ENCODE measurements around the gene KIF1B. TPM values are rescaled to one million over a fixed set of nuclear protein-coding genes. Genes with fewer than 3 reads are reported as not detected.

Gene KIF1B
- total and polyA plus RNA-seq, 10 of the 15 experiments (the other 5 are each of a cell fraction or from before 2014, with no cell fraction given): 2.1 to 16.5 (median 8.7) TPM

DNA sequence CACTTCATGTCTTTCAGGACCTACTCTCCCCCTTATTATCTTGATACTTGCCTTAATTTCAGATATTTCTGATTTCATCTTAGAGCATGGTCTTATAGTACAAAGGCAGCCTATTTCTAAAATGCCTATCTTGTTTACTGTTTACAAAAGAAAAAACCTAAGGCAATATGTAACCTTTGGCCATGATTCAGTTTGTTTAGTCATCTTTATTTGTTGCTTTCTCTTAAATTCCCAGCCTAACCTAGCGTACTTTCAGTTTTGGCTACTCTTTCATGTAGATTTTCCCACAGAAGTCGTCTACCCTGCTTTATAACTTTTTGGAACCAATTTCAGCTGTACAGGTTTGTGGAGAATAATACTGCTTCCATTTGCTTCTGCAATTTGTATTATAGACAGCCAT lies 81.8 kb downstream of the KIF1B start:
- SMC1A ChIA-PET (ENCODE audit: uncharacterized antibody, unreplicated experiment): no interaction called here
- Histone ChIP-seq H2AFZ (ENCODE audit: control insufficient read depth, low read depth, low read length) (no peak overlapping the region), H3K79me2 (ENCODE audit: control insufficient read depth, insufficient read depth, low read length) (no peaks in the 10 kb centered on the region), H3K4me3 (no peak overlapping the region), H3K9me3 (replicated peaks; ENCODE audit: control insufficient read depth, insufficient read depth, low read length) (no peaks in the 10 kb centered on the region), H3K27ac (ENCODE audit: control insufficient read depth, insufficient read depth) (no peak overlapping the region), H4K20me1 (ENCODE audit: control insufficient read depth, insufficient read depth) (no peaks in the 10 kb centered on the region), H3K36me3 (ENCODE audit: control insufficient read depth in 2 of 2, insufficient read depth in 2 of 2, low read length in 1 of 2) (no peaks in the 10 kb centered on the region), H3K4me1 (ENCODE audit: control insufficient read depth, insufficient read depth, low read length) (no peaks in the 10 kb centered on the region), H3K9ac (ENCODE audit: control insufficient read depth, insufficient read depth, low read length) (no peak overlapping the region), H3K4me2 (ENCODE audit: control insufficient read depth, insufficient read depth) (no peak overlapping the region), H3K27me3 (replicated peaks in 1 of 2; ENCODE audit: control insufficient read depth in 2 of 2, insufficient read depth in 2 of 2, low read length in 1 of 2) (no peaks in the 10 kb centered on the region)
- BruUV-seq (replicated peaks): no TSS peak
- FAIRE-seq: peak; percentile 27
- POLR2A ChIA-PET: no interaction called here
- WGBS (ENCODE audit: insufficient coverage, insufficient replicate concordance, low lambda C conversion rate, missing lambda C conversion rate): 88% methylated on average over 2 of the region's 2 CpGs
- TF ChIP-seq, protein P1, sequence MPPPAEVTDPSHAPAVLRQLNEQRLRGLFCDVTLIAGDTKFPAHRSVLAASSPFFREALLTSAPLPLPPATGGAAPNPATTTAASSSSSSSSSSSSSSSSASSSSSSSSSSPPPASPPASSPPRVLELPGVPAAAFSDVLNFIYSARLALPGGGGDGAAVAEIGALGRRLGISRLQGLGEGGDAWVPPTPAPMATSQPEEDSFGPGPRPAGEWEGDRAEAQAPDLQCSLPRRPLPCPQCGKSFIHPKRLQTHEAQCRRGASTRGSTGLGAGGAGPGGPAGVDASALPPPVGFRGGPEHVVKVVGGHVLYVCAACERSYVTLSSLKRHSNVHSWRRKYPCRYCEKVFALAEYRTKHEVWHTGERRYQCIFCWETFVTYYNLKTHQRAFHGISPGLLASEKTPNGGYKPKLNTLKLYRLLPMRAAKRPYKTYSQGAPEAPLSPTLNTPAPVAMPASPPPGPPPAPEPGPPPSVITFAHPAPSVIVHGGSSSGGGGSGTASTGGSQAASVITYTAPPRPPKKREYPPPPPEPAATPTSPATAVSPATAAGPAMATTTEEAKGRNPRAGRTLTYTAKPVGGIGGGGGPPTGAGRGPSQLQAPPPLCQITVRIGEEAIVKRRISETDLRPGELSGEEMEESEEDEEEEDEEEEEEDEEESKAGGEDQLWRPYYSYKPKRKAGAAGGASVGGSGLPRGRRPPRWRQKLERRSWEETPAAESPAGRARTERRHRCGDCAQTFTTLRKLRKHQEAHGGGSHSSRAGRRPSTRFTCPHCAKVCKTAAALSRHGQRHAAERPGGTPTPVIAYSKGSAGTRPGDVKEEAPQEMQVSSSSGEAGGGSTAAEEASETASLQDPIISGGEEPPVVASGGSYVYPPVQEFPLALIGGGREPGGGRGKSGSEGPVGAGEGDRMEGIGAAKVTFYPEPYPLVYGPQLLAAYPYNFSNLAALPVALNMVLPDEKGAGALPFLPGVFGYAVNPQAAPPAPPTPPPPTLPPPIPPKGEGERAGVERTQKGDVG (CRISPR knock-in tag; IDR thresholded peaks at IDR 0.05): no peak
- TF ChIP-seq BHLHE40 (IDR thresholded peaks at IDR 0.05; ENCODE audit: borderline replicate concordance in 1 of 2, low read depth in 2 of 2, low read length in 1 of 2) (no peak), ETV6 (conservative IDR thresholded peaks at IDR 0.05 in 1 of 2, IDR thresholded peaks at IDR 0.05 in 1 of 2; ENCODE audit: borderline replicate concordance in 1 of 2, low read depth in 1 of 2) (no peak), NR2C1 (IDR thresholded peaks at IDR 0.05) (no peak), POLR2AphosphoS5 (IDR thresholded peaks at IDR 0.05; ENCODE audit: low read length) (no peak), BRCA1 (IDR thresholded peaks at IDR 0.05; ENCODE audit: low read depth, low read length) (no peak), TCF7 (IDR thresholded peaks at IDR 0.05; ENCODE audit: borderline replicate concordance) (no peak), ZNF274 (IDR thresholded peaks at IDR 0.05; ENCODE audit: insufficient read depth, insufficient read length) (no peak), ATF7 (IDR thresholded peaks at IDR 0.05; ENCODE audit: low read depth) (no peak), EP300 (IDR thresholded peaks at IDR 0.05; ENCODE audit: borderline replicate concordance in 1 of 2, control insufficient read depth in 1 of 2, low read depth in 2 of 2, low read length in 2 of 2) (no peak), ASH2L (IDR thresholded peaks at IDR 0.05; ENCODE audit: borderline replicate concordance, low read depth) (no peak), NFYB (IDR thresholded peaks at IDR 0.05; ENCODE audit: insufficient read depth, low read depth, low read length) (no peak)
- TF ChIP-seq, protein P2, sequence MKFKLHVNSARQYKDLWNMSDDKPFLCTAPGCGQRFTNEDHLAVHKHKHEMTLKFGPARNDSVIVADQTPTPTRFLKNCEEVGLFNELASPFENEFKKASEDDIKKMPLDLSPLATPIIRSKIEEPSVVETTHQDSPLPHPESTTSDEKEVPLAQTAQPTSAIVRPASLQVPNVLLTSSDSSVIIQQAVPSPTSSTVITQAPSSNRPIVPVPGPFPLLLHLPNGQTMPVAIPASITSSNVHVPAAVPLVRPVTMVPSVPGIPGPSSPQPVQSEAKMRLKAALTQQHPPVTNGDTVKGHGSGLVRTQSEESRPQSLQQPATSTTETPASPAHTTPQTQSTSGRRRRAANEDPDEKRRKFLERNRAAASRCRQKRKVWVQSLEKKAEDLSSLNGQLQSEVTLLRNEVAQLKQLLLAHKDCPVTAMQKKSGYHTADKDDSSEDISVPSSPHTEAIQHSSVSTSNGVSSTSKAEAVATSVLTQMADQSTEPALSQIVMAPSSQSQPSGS (IDR thresholded peaks at IDR 0.05; ENCODE audit: low read length): no peak
- TF ChIP-seq, protein P3, sequence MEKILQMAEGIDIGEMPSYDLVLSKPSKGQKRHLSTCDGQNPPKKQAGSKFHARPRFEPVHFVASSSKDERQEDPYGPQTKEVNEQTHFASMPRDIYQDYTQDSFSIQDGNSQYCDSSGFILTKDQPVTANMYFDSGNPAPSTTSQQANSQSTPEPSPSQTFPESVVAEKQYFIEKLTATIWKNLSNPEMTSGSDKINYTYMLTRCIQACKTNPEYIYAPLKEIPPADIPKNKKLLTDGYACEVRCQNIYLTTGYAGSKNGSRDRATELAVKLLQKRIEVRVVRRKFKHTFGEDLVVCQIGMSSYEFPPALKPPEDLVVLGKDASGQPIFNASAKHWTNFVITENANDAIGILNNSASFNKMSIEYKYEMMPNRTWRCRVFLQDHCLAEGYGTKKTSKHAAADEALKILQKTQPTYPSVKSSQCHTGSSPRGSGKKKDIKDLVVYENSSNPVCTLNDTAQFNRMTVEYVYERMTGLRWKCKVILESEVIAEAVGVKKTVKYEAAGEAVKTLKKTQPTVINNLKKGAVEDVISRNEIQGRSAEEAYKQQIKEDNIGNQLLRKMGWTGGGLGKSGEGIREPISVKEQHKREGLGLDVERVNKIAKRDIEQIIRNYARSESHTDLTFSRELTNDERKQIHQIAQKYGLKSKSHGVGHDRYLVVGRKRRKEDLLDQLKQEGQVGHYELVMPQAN (conservative IDR thresholded peaks at IDR 0.05): no peak
- CTCF ChIA-PET: no interaction called here
- no peak for ATAC-seq
- in situ Hi-C loops (cut with MboI) (no loop called here), intact Hi-C loops (cut with micrococcal nuclease; ENCODE audit: unreplicated experiment) (no loop called here)
- DNase-seq (ENCODE audit: low read depth, low spot score): no peak
- RAD21 ChIA-PET (ENCODE audit: unreplicated experiment): no interaction called here
